ENCODE data around the gene PLEKHG5.

GRCh38 chr1:6450943-6451373 is 40.5 kb downstream of the PLEKHG5 start:
- no peak for TF ChIP-seq FOXP2 (optimal IDR thresholded peaks at IDR 0.05; ENCODE audit: borderline replicate concordance, extremely low read depth, extremely low read length, insufficient read depth)
- no peak for TF ChIP-seq POLR2AphosphoS5 (IDR thresholded peaks at IDR 0.05; ENCODE audit: low read depth, low read length)

Measured in PFSK-1 (cell line).